Epidermal melanocyte (primary cell): ENCODE results near the gene ADPRH.
A peak's percentile ranks its signal among the peaks of the same experiment; 100 is the strongest.
"Not testable (repeated sequence)": the region's sequence is repeated elsewhere in the genome, so short reads cannot be mapped to it uniquely, and the experiment has no call there.

ENCODE experiments used
- DNase-seq: peaks from one replicate; pipeline ENCODE4 v3.0.0; 2011; ENCODE audit warnings: low spot score; ENCODE audit not compliant: insufficient read length

Gene ADPRH

GRCh38 chr3:119579366-119580066, at the start of gene ADPRH:
Gene ADPRH, plus strand, starts transcription at chr3:119579492. Its CDS starts 2,678 bp downstream, at chr3:119582170.
- DNase-seq, result peak; percentile 36

- peak; percentile 27 for DNase-seq
These were observed 49.4 kb upstream of the ADPRH start for GRCh38 chr3:119529883-119530282.

GRCh38 chr3:119530456-119530855, 48.8 kb upstream of the ADPRH start:
- DNase-seq, result no peak

- no peak for DNase-seq
These were observed 48.1 kb upstream of the ADPRH start for GRCh38 chr3:119531151-119531550.

- no peak for DNase-seq
These were observed 45.0 kb upstream of the ADPRH start for GRCh38 chr3:119534296-119534695.

GRCh38 chr3:119536757-119537156, 42.5 kb upstream of the ADPRH start:
- no peak for DNase-seq

- DNase-seq, result no peak
These were observed 40.5 kb upstream of the ADPRH start for GRCh38 chr3:119538772-119539171.

GRCh38 chr3:119541547-119541946, 37.7 kb upstream of the ADPRH start:
- no peak for DNase-seq

- no peak for DNase-seq
These were observed 37.0 kb upstream of the ADPRH start for GRCh38 chr3:119542168-119542767.

- no peak for DNase-seq
These were observed 36.1 kb upstream of the ADPRH start for GRCh38 chr3:119543147-119543546.

GRCh38 chr3:119547227-119547626, 32.1 kb upstream of the ADPRH start:
- no peak for DNase-seq

- DNase-seq, result no peak
These were observed 31.0 kb upstream of the ADPRH start for GRCh38 chr3:119548341-119548740.

- no peak for DNase-seq
These were observed 28.9 kb upstream of the ADPRH start for GRCh38 chr3:119550192-119550910.

- DNase-seq, result no peak
These were observed 27.7 kb upstream of the ADPRH start for GRCh38 chr3:119551598-119551997.

GRCh38 chr3:119552928-119553327, 26.4 kb upstream of the ADPRH start:
- DNase-seq, result not testable (repeated sequence)

- DNase-seq, result no peak
These were observed 25.4 kb upstream of the ADPRH start for GRCh38 chr3:119553823-119554415.

GRCh38 chr3:119555309-119555735, 24.0 kb upstream of the ADPRH start:
- DNase-seq, result no peak

GRCh38 chr3:119555929-119556328, 23.4 kb upstream of the ADPRH start:
- no peak for DNase-seq

- DNase-seq, result no peak
These were observed 22.0 kb upstream of the ADPRH start for GRCh38 chr3:119557192-119557876.

- no peak for DNase-seq
These were observed 21.4 kb upstream of the ADPRH start for GRCh38 chr3:119557877-119558269.

GRCh38 chr3:119558626-119559317, 20.5 kb upstream of the ADPRH start:
- no peak for DNase-seq
